OCI-LY1 (cell line): ENCODE data around the gene PKIB.

Experiments
- EZH2 ChIP-seq: fragments of 200-600 bp; sonication (generic), shearing (Covaris generic); IDR thresholded peaks from 2 replicates; pipeline ENCODE4 v1.8.0; 2017; ENCODE audit warnings: borderline replicate concordance, mixed run types, mild to moderate bottlenecking, antibody characterized with exemption, low read length, moderate library complexity, mixed read lengths
- TF ChIP-seq, protein P1 (sequence below): fragments of 200-600 bp; sonication (generic), shearing (Covaris generic); IDR thresholded peaks from 2 replicates; pipeline ENCODE4 v1.5.1; 2017; ENCODE audit warnings: mild to moderate bottlenecking, antibody characterized with exemption, low read length, moderate library complexity, mixed read lengths

DNA sequence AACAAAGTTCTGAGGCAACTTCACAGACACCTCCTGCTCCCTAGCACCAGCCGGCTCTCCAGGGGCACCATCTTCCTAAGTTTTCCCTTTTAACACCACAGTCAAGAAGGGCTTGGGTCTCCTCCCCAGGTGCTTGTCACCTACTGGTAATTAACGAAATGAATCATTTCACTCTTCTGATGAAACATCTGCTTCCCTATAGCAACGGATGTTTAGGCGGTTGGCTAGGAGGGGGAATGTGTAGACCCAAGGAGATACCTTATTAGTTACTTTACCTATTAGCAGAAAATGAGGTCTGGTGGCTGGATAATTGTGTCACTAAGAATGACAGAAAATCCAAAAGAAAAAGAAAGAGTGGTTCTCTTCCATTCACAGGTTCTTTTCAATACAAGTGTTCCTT, 123.1 kb downstream of the PKIB start:
- TF ChIP-seq, protein P1, sequence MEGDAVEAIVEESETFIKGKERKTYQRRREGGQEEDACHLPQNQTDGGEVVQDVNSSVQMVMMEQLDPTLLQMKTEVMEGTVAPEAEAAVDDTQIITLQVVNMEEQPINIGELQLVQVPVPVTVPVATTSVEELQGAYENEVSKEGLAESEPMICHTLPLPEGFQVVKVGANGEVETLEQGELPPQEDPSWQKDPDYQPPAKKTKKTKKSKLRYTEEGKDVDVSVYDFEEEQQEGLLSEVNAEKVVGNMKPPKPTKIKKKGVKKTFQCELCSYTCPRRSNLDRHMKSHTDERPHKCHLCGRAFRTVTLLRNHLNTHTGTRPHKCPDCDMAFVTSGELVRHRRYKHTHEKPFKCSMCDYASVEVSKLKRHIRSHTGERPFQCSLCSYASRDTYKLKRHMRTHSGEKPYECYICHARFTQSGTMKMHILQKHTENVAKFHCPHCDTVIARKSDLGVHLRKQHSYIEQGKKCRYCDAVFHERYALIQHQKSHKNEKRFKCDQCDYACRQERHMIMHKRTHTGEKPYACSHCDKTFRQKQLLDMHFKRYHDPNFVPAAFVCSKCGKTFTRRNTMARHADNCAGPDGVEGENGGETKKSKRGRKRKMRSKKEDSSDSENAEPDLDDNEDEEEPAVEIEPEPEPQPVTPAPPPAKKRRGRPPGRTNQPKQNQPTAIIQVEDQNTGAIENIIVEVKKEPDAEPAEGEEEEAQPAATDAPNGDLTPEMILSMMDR, result no peak
- TF ChIP-seq EZH2, result no peak
